NCI-H524 (cell line): ENCODE data around the gene WLS.

Experiments used
- DNase-seq, 2 experiments: peaks; one replicate each; lab custom pipeline; 2025; lab: John Stamatoyannopoulos, UW

Gene WLS

DNA sequence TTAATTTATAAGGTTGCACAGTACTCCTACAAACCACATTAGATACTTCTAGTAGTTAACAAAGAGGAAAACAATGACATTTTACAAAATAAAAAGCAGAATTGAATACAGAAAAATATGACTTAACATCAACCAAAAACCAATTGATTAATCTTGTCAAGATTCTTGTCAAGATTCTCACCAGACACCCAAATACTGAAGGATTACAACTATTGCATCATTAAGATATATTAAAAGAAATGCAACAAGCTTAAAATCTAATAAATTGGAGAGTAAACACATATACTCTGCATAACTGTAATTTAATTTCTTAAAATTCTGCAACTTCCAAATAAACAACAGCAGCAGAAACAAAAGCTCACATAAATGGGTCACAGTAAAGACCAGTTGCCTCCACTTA, 4.7 kb downstream of the WLS start:
- DNase-seq, result no peak

DNA sequence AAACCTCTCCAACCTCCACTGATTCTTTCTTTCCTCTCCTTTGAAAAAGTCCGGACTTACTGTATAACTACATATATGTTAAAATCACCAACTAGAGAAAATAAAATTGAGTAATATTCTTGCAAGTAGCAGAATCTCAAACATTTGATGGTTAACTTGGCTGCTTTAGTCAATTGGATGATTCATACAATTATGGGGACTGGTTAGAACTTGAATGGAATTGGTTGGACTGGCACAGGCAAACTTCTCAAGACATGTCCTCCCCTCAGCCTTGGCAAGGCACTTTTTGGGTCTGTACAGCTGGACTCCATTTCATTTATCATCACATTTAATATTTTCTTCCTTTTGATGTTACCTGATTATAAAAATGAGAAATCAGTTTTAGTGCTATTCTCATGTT, 6.5 kb downstream of the WLS start:
- no peak for DNase-seq

DNA sequence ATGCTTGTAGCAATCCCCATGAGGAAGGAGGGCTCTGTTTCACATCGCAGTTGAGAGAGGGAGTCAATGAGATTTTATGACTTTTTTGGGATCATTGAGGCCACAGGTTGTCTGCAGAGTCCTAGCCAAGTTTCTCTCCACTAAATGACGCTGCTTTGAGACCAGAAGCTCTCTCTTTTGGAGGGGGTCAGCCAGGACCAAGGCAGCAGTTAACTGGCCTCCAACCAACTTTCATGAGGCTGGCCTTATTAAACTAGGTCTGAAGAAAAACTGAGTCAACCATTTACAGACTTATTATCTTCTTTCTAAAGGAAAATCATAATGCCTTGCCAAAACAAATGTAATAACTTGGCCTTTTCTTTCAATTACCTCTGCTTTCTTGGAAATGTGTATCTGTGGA, 8.6 kb downstream of the WLS start:
- DNase-seq, result no peak

DNA sequence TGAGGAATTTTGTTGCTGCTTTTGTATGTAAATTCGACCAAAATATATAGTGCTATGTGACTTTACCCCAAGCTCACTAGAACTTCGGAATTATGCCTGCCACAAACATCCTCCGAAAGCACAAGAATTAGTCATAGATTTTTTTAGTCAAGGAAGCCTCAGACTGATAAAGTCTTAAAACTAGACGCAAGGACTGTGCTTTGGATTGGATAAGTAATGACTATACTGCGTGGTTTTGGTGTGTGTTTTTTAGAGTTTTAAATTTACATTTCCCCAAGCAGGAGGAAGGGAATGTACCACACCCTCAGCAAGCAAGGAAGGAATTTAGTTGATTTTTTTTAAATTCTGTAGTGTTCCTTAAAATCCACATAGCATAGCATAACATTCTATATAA, 10.3 kb downstream of the WLS start:
- DNase-seq, result no peak

DNA sequence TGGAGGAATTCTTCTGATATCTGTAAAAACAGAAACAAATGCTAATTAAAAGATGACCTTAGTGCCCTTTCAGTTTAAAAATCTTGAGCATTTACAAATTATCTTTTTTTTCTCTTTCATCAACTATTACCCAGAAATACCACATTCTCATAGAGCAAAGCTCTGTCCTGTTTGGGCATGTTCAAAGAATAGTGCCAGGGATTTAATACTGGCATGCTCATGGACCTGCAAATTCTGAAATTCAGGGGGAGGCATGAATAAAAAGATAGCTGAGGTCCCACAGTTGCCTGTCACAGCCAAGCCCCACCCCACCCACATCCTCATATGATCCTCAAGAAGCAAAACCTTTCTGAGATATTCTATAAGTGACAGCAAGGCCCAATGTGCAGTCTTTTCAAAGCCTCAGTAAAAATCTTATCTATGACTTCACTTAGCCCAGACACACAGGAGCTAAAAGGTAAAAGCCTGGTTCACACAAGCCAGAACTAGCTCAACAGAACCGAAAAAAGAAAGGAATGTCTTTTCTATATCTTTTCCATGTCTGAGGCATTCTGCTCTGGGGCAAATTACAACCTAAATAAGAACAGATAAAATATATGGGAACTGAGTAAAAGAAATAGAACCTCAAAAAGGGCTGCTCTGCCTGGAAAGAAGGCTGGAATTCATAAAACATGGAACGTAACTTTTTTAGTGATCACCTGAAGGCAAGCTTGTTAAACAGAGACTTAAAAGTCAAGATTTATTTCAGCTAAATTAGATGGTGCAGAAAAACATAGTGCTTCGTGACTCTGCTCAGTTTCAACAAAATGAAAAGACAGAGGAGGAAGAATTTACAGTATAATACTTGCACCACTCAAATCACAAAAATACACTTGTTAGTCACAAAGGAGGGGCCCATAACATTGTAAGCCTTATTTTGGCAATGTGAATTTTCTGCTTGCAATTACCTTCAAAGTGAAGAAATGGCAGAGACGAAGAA, 11.0 kb downstream of the WLS start:
- DNase-seq, result no peak

DNA sequence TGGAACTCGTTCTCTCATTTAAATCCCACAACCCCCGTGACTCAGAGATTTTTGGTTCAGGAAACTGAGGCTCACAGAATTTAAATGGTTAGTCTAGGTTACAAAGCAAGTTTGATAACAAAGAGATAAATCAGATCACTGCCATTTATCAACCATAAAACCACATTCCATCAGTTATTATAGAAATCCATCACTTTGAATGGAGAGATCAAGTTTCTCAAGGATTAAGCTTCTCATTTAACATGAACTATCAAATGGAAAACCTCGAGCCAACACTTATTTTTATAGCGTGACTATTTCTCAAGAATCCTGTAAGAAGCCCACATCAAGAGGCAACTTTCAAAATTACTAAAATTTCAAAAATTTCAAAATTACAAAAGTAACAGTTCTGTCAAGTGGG, 11.9 kb downstream of the WLS start:
- no peak for DNase-seq

DNA sequence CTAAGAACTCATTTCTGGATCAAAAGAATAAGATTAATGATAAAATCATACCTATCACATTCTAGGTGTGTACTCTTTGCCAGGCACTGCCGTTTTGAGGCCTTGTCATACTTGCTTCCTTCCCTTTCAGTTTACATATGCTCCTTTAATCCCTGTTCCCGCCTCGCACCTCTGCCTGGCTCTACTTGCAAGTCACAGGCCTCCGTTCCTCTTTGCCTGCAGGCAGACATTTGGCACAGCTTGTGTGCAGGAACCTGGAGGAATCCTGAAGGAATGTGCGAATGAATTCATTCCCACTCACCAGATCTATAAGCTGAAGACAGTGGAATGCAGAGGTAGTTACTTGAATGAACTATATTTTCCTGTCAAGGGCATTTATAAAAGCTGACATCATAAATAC, 13.8 kb downstream of the WLS start:
- no peak for DNase-seq

DNA sequence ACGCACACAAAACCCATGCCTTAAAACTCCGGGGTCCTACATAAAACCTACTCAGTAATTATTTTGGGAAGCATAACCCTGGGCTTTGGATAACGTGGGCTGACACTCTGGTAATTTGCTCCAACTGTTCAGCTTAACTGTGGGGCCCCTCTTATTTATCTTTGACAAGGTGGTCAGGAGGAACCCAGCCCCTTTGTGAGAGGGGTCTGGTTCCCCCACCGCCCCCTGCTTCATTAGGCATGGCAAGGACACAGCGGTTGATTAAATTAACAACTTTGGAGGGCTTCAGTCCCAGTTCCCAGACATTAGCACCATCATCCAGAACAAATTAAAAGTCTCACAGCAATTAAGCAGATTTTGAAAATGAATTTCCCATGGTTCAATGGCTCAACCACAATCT, 14.7 kb downstream of the WLS start:
- DNase-seq, result no peak

DNA sequence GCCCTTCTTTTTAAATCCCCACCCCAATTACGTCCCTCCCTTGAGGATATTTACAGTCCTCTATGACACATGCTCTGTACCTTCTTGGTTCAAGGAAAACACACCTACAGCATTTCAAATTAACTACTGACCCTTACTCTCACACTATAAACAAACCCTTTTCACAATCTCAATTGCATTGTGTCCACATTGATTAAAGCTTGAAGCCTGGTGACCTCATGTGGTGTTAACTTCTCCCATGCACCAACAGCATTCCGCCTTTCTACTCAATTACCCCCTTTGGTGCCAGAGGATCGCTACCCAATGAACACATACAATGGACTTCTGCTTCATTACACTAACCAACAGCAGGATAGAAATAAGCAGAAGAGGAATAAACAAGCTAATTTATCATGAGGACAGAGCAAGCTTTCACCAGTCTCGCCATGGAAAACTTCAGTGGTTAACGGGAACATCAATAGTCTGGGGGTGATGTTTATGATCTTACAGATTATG, 15.2 kb downstream of the WLS start:
- DNase-seq, result no peak

DNA sequence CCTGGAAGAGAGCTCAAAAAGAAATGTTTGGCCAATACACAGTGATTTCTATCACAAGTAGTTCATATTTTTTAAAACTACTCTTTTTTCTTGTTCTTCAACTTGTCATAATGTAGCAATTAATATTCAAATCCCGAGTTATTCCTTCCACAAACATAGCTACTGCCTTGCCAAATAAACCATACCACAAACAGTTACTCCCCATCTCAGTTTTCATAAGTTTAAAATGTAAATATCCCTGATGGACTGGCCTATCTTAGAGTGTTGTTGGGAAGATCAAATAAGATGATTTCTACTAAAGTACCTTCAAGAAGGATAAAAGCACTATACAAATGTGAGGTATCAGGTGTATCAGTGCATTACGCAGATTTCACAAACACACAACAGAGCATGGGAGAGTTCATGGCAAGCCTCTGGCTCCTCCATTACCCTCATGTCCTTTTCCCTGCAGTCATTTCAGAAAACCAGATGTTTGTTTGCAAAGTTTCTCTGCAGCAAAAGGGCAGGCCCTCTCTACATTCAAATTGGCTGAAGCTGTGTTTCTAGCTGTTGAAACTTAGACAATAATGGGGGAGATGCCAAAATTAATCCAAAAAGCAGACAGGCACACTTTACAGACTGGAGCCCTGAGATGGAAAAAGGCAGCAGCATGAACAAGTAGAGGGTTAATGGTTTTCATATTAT, 16.1 kb downstream of the WLS start:
- no peak for DNase-seq

DNA sequence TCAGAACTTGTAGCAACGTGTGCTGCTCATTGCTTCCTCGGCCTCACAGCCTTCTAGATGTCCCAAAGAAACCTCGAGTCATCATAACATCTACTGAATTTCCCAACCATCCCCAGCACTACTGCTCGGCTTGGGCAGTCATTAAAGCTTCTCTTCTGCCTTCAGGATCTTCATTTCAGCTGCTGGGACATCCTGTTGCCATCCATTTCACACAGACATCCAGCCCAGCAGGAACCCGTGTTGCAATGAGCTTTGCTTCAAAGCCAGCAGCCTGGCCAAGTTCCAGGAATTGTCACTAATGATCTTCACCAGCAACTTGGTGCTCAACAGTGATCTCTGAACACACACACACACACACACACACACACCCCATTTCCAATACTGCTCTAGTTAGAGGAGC, 18.5 kb downstream of the WLS start:
- no peak for DNase-seq

DNA sequence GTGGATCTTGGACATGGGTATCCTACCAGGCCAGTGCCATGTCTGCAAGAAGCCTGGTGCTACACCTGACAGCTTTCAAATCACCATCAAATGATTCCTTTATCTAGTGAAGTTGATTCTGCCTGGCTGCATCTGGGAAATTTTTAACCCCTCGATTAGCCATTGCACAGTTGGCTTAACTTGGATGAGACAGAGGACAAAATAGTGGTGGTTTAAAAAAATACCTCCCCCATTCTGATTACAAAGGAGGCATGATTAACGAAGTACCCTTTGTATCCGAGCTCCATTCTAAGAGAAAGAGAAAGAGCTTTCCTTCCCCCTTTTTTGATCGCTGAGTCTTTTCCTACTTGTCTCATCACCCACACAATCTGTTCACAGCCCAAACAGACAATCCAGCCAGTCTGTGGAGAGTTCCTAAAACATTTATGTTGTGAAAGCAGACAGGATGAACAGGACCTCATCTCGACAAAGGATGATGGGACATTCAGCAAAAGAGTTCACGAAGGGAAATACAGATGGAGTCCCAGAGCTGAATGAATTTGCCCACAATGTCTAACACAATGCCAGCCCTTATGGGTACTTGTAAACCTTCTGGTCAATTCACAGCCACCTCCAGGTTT, 20.5 kb downstream of the WLS start:
- DNase-seq, result no peak

DNA sequence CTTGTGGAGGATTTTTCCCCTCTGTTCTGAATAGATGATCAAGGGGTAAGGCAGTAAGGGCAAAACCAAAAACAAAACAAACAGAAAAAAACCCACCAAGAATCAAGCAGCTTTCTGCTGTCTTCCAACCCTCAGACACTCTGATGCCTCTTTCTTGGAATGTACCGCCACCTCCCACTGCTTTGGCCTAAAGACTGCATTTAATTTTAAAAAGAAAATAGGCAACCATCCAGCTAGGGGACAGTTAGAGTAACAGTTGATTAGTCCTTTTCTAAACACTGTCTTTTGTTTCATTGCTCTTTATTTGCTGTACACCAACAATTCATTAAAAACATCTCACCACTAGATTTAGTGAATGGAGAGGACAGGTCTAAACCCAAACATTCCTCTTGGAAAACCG, 21.5 kb downstream of the WLS start:
- no peak for DNase-seq

DNA sequence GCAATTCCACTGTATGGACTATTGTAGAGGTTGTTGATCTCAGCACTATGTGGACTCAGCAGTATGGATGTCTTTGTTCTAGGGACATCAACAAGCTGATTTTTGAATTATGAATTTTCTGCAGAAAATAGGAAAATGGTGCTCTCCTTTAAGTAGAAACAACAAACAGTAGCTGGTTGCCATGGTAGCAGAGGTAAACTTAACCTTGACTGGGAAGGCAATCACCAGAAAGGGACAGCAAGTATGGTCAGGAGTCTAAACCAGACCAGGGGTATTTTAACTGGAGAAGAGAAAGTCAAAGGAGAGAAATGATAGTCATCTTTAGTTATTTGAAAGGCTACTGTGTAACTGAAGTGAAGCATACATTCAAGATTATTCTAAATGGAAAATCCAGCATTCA, 22.3 kb downstream of the WLS start:
- no peak for DNase-seq

DNA sequence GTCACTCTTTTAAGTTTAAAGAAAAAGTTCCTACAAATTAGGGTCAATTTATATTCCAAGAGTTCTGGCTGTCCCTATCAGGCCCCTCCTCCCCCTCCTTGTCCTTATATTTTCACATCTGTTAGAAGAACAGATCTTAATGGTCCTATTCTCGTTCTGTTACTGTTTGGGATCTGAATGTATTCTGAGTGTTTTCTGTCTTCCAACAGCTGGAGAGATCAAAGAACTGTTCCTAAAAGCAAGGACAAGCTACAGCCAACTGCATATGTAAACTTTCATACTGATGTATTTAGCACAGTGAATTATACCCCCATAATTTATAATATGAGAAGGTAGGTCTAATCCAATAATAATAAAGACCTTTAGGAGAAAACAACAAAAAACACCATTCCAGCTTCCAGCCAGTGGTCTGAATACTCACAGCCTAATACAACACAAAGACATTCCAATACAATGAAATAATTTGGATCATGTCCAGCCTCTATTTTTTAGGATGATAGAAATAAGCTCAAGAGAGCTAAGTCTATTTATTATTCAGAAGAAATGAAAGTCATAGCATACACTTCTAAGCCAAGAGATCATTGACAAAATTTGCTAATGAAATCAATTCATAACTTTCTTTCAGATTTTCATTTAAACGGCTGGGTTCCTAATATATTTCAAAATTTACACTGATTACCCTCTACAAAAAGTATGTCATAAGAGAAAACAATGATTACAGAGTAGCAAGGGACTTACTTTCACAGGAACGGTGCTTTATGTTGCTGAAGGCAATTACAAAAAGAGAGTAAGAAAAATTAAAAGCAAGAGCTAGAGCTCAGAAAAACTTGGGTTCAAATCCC, 25.3 kb downstream of the WLS start:
- no peak for DNase-seq

DNA sequence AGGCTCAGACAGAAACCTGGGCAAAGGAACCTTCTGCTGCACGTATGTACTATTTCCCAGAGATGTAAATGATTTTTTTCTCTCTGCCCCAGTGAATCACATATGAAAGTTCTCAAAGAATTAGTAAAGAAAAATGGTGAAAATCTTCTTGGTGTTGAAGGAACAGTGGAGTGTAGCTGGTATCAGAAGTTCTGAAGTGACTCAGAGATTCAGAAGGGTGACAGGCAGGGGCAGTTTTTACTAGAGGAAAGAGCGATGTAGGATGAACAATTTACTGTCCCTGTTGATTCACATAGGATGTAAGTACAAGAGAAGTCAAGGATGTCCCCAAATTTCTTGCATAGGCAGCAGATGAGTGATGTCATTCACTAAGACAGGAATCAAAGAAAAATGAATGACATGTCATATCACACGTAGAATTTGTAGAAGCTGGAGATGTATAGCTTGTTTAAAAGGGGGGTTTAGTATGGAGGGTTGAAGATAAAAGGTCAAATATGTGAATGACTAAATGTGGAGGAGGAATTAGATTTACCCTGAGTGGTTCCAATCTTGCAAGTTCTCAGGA, 26.4 kb downstream of the WLS start:
- DNase-seq, result no peak

DNA sequence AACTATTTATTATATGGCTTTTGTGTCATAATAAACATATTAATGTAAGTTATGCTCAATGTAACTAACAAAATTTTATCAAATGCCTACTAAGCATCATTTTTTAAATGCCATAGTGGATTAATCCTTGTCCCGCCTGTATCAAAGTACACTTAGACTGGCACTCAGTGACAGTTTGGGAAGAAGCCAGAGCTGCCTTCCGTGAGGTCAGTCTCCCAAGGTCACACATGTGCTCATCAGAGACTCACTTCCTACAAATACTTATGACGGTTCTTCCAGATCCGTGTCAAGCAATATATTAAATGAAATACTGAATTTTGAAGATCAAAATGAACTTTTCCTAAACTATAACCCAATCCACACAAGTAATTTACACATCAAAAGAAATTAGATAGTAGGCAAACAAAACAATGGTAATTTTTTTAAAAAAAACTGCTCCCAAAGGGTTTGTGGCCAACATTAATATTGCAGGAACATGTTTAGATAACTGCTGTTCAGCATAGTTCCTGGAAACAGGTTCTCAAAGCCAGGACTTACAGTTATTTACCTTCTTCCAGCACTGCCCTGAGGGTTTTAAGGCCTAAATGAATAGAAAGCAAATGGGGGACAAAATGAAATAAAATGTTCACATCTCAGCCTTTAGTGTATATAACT, 27.2 kb downstream of the WLS start:
- DNase-seq, result no peak

DNA sequence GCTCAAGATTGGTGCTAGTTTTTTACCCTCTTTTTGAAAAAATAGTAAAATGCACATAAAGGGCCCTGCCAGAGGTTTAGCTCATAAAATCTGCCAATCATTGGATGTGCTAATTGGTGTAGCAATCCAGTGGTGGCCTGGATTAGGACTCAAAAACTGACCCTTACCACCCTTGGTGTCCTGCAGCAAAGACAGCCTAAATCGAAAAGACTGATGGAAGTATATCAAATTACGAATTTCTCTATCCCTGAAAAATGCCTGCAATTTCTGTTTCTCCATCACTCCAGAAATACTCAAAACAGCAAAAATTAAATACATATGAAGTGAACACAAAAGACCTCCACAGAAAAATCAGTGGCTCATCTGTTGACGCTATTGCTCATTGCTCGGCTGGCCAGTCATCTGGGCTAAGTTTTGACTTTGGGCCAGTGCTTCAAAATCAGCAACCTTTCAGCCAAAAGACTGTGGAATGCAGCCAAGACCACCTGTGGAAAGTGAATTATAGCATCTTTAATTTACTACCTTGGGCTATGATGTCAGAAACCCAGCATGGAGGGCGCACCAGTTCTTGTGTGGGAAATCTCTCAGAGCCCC, 30.0 kb downstream of the WLS start:
- DNase-seq, result no peak

DNA sequence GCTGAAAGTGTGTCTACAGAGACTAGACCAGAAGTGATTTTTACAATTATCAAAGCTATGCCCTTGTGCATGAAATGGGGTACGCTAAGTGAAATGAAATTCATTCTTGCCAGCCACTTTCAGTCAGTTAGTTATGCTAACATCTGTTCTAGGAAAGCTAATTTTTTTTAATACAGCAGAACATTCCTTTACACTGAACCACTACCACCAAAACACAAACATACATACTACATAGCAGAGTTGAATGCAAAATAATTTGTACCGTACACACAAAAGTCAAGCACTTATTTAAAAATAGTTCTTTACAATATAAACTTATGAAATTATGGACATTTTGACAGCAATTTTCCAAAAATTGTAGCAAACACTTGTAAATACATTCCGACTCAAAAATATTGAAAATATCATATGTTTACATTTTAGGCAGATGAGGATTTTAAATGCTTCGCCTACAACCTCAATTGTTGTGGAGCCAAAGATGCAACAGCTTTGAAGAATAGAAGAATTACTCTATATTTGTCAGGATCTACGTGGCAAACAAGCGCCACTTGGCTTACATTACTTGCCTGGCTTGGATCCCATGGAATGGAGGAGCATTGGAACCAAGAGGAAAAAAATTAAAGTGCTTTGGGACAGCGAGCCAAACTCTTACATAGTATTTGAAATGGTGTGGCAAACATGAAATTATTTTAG, 30.6 kb downstream of the WLS start:
- DNase-seq, result no peak

DNA sequence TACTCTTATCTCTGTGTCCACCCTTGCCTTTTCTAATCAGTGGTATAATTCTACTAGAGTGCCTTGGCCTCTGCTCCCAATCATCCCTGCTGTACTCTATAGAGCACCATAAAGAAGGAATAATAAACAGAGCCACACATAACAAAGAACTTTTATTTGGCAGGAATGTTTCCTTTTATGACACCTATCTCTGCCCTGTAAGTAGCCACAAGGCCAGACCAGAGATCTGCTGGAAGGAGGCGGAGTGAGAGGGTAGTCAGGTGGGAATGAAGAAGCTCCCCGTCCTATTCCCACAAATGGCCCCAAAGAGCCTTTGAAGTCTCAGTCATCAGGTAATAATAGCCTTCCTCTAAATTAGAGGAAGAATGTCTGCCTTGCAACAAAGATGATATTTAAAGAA, 32.7 kb downstream of the WLS start:
- DNase-seq, result no peak
